SK-MEL-5 (cell line): ENCODE results near the gene GCSH. TPM values are rescaled to one million over a fixed set of nuclear protein-coding genes. Genes with fewer than 3 reads are reported as not detected.
A peak's percentile ranks its signal among the peaks of the same experiment; 100 is the strongest.

Experiments used
- DNase-seq: peaks from one replicate; pipeline ENCODE4 v3.0.0-alpha.2; 2016; ENCODE audit warnings: low read depth, low spot score
- in situ Hi-C: cut with HindIII; loops from 2 replicates; pipeline ENCODE4 v1.10.0; 2016; ENCODE audit warnings: low sequenced_read_pairs, high pct_unique_total_duplicates, low pct_unique_long_range_greater_than_20kb
- total RNA-seq: library from RNA; depleted of rRNA; stranded (reverse); fragments of >200 nt; shearing (Covaris generic); gene quantifications from 2 replicates; pipeline ENCODE4 v1.2.3, GENCODE V29; 2014

GCSH gene
- total RNA-seq, 1 experiment from 2014 or later, result 62.6 TPM

DNA sequence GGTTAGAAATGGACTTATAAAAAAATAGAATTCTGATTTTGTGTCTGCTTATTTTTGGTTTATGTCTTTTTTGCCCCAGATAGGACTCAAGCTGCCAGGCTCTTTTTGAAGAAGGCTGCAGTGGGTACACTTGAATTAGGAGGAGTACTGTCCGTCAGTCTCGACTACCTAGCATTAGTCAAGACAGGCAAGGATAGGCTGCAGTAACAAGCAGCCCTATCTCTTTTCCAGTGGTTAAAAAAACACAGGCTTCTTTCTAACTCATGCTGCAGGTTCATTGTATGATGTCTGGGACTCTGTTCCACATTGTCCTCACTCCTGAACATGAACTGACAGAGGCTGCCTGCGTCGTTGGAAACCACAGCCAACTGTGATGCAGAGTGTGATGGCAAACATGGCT, 27.1 kb downstream of the GCSH start:
- in situ Hi-C loops, result no loop called here
- no peak for DNase-seq

DNA sequence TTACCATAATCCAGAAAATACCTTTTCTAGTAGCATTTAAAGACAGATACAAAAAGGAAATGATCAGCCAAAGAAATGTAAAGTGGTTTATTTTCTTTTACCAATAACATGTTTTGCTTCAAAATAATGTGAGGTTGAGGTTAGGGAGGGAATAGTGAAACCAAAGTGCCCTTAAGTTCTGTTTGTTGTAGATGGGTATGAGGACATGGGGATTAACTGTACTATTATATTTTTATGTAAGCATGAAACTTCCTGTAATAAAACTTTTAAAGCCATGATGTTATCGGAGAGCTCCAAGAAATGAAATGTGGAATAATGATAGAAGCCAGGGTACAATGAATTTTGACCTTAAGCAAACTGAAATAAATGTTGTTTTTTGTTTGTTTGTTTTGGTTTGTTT, 29.0 kb downstream of the GCSH start:
- DNase-seq, result no peak
- in situ Hi-C loops, result no loop called here

DNA sequence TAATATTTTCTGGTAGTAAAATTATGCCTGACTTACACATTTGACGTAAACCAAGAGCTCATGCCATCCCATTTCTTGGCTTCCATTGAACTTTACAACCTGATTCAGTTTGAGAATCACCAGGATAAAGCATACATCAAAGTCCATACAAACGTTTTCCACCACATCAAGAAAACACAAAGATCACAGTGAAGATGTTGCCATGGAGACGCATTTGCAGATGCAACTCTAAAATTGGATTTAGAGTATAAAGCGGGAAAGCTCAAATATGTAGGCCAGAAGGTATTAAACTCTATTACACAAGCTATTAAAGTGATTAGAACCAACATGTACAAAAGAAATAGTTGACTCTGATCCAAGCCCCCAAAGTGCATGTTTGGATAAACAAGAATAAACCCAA, 29.5 kb downstream of the GCSH start:
- DNase-seq, result no peak
- in situ Hi-C loops, result no loop called here

- in situ Hi-C loops, result no loop called here
These were observed 34.2 kb downstream of the GCSH start for GRCh38 chr16:81061871-81062608.

GRCh38 chr16:81061307-81061640, 34.9 kb downstream of the GCSH start:
- in situ Hi-C loops, result no loop called here

More at GRCh38 chr16:81061871-81062608, 34.2 kb downstream of the GCSH start:
- DNase-seq, result no peak

GRCh38 chr16:81060576-81061306, 35.5 kb downstream of the GCSH start:
- in situ Hi-C loops, result no loop called here
- no peak for DNase-seq

More at GRCh38 chr16:81061307-81061640, 34.9 kb downstream of the GCSH start:
- DNase-seq, result no peak

- DNase-seq, result no peak
- in situ Hi-C loops, result no loop called here
These were observed 42.4 kb downstream of the GCSH start for GRCh38 chr16:81053761-81054160.

- no peak for DNase-seq
- in situ Hi-C loops, result no loop called here
These were observed 53.4 kb downstream of the GCSH start for GRCh38 chr16:81042821-81043220.

DNA sequence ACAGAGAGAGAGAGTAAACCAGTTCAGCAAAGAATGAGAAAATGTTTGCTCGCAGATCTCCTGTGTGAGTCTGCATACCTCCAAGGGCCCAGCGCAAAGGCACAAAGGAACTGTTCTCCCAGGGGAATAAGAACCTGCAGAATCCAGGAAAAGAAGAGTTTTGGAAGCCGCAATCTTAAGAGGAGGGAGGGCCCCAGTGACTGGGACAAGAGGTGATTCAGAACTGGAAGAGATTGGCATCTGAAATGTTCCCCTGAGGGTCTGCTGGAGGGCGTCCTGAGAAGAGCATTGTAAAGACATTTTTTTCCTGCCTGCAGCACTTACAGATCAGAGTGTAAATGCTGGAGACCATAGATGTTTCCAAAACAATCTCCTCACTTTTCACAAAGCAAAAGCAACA, 54.5 kb downstream of the GCSH start:
- in situ Hi-C loops, result no loop called here
- no peak for DNase-seq

DNA sequence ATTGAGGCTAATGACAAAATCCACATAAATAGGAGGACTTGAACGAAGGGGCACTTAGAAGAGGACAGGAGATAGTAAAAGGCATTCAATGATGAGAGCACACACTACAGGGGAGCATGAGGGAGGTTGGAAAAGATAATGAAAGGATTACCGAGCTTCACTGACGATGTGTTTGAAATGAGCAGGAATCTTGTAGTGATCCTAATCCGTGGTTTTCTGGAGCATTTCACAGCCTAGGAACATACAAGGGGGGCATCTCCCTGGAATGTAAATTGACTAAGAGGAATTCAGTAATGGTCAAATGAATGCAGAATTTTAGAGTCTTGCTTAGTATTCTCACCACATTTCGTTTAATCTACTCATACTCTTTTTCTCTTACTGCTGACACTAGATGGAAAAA, 55.4 kb downstream of the GCSH start:
- DNase-seq, result no peak
- in situ Hi-C loops, result no loop called here

- no peak for DNase-seq
- in situ Hi-C loops, result no loop called here
These were observed 56.1 kb downstream of the GCSH start for GRCh38 chr16:81040131-81040530.

DNA sequence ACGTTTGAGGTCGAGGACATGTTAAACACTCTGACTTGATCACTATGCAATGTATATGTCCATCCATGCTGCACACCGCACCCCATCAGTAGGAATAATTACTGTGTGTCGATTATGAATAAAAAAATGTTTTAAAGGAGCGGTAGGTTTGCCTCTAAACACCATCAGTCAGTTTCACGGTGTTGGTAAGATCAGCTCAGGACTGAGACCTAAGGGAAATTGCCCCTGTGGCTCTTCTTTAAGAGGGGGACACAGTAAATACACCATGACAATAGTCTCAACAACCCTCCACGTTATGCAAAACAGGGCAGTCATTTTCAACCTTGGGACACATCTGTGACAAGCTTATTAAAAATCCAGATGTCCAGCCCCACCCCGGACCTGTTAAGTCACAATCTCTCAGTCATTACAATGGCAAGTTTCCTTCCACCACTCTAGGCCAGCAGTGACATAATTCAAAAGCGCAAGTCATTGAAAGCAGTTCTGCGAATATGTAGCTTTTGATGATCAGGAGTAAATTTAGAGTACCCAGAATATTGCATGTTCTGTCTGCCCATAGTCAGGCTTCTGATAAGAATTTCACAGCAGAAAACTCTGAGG, 59.3 kb downstream of the GCSH start:
- in situ Hi-C loops, result no loop called here
- DNase-seq, result no peak

DNA sequence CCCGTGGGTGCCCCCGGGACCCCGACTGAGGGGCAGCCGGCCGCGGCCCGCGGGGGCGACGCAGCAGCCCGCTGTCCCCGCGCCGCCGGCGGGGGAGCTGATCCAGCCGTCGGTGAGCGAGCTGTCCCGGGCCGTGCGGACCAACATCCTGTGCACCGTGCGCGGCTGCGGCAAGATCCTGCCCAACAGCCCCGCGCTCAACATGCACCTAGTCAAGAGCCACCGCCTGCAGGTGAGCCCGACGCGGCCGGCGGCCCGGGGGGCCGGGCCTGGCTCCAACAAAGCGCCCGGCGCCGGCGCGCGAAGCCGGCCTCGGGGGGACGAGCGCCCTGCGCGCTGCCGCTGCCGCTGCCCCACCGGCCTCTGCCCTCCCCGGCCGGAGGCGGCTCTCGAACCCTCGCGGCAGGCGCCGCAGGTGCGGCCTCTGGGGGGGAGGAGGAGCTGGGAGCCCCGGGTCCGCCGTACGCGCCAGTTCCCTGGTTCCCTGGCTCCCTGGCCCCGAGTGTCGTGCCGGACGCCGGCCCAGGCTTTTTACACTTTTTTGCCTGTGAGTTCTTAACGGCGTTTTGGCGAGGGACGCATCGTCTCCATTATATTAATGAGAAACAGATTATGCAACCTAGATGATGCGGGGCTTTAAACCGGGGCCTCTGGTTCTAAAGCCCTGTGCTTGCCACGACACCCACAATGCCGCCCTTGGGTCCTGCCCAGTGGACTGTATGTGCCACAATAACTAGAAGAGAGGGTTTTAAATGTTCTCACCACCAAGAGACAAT, 60.0 kb downstream of the GCSH start:
- in situ Hi-C loops, result no loop called here
- DNase-seq, result no peak

- in situ Hi-C loops, result no loop called here
- peak; percentile 74 for DNase-seq
These were observed 60.7 kb downstream of the GCSH start, which contains the start of gene ATMIN for GRCh38 chr16:81035398-81035974. Gene ATMIN, plus strand, starts transcription at chr16:81035842. Its CDS starts 29 bp downstream, at chr16:81035871.
